ENCODE data around the gene HOOK1.

The HOOK1 gene

DNA sequence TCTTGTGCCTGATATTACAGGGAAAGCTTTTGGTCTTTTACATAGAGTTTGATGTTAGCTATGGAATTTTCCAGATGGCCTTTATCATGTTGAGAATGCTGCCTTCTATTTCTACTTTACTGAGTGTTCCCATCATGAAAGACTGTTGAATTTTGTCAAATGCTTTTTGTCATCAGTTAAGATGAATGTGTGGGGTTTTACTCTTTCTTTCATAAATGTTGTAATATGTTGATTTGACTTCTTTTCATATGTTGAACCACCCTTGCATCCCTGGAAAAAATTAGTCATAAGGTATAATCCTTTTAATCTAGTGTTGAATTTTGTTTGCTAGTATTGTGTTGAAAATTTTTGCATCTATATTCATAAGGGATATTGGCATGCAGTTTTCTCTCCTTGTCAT lies 16.1 kb upstream of the HOOK1 start:
- no peak overlapping the region for H3K9ac ChIP-seq (ENCODE audit: low read length)
- no peak overlapping the region for H2BK120ac ChIP-seq (ENCODE audit: low read depth, low read length)
- H3K27ac ChIP-seq (ENCODE audit: low read depth, low read length): no peak overlapping the region
- H2BK15ac ChIP-seq (replicated peaks; ENCODE audit: low read depth): no peak overlapping the region
- H3K56ac ChIP-seq (ENCODE audit: low read length): no peak overlapping the region
- H3K4me2 ChIP-seq (ENCODE audit: low read length): no peak overlapping the region
- no peaks in the 10 kb centered on the region for H3K79me2 ChIP-seq (ENCODE audit: control insufficient read depth, insufficient read depth, low read length)
- H4K5ac ChIP-seq (ENCODE audit: low read length): no peak overlapping the region
- H3K27me3 ChIP-seq (ENCODE audit: insufficient read depth, low read length, poor library complexity): no peaks in the 10 kb centered on the region
- no peak overlapping the region for H4K8ac ChIP-seq (ENCODE audit: low read depth, low read length)
- H3K79me1 ChIP-seq (ENCODE audit: low read length): no peaks in the 10 kb centered on the region
- H2BK5ac ChIP-seq (ENCODE audit: low read length): no peak overlapping the region
- DNase-seq: no peak
- no peak overlapping the region for H3K18ac ChIP-seq (ENCODE audit: low read length)
- no peak overlapping the region for H3K4me3 ChIP-seq (ENCODE audit: low read length)
- no peaks in the 10 kb centered on the region for H3K36me3 ChIP-seq (ENCODE audit: control insufficient read depth, insufficient read depth, low read length)
- H3K4ac ChIP-seq (ENCODE audit: low read depth, low read length): no peak overlapping the region
- H2AK5ac ChIP-seq (ENCODE audit: low read length): no peak overlapping the region
- no peak overlapping the region for H3K23ac ChIP-seq (ENCODE audit: low read length)
- no peaks in the 10 kb centered on the region for H3K4me1 ChIP-seq (ENCODE audit: control insufficient read depth, low read depth, low read length)

DNA sequence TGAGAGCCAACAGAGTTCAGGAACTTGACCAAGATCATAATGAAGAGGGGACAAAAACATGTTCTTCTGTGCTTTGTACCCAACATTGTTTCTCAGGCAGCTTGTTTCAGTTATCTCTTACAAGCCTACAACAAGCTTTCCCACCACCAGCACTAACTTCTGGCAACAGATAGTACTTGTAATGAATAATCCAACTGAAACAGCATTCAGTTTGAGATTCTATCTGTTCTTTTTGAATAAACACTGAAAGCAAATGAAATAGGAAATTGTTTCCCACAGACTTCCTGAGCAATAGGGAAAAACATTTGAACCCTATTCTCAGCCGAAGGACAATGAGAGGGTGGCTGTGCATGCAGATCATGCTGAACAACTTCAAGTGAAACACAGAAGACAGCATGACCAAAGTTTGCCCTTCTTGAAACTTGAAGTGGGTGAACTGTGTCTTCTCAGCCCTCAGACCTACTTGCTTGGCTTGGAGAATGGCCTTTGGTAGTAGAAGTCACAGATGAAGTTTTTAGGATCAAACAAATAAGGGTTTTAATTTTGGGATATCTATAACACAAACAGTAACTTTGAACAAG lies 11.2 kb upstream of the HOOK1 start:
- H3K23ac ChIP-seq (ENCODE audit: low read length): no peak overlapping the region
- no peak overlapping the region for H3K4me2 ChIP-seq (ENCODE audit: low read length)
- no peak overlapping the region for H3K9ac ChIP-seq (ENCODE audit: low read length)
- no peak overlapping the region for H3K4ac ChIP-seq (ENCODE audit: low read depth, low read length)
- H4K8ac ChIP-seq (ENCODE audit: low read depth, low read length): no peak overlapping the region
- DNase-seq: no peak
- no peaks in the 10 kb centered on the region for H3K27me3 ChIP-seq (ENCODE audit: insufficient read depth, low read length, poor library complexity)
- no peak overlapping the region for H3K27ac ChIP-seq (ENCODE audit: low read depth, low read length)
- H2AK5ac ChIP-seq (ENCODE audit: low read length): no peak overlapping the region
- no peaks in the 10 kb centered on the region for H3K4me1 ChIP-seq (ENCODE audit: control insufficient read depth, low read depth, low read length)
- WGBS (ENCODE audit: extremely low coverage, insufficient coverage, low lambda C conversion rate): no CpG with 5 or more reads among the region's 1 CpG
- no peaks in the 10 kb centered on the region for H3K36me3 ChIP-seq (ENCODE audit: control insufficient read depth, insufficient read depth, low read length)
- H2BK5ac ChIP-seq (ENCODE audit: low read length): no peak overlapping the region
- H3K4me3 ChIP-seq (ENCODE audit: low read length): no peak overlapping the region
- H3K18ac ChIP-seq (ENCODE audit: low read length): no peak overlapping the region
- H3K56ac ChIP-seq (ENCODE audit: low read length): no peak overlapping the region
- H3K79me1 ChIP-seq (ENCODE audit: low read length): no peaks in the 10 kb centered on the region
- no peaks in the 10 kb centered on the region for H3K79me2 ChIP-seq (ENCODE audit: control insufficient read depth, insufficient read depth, low read length)
- no peak overlapping the region for H2BK120ac ChIP-seq (ENCODE audit: low read depth, low read length)
- no peak overlapping the region for H4K5ac ChIP-seq (ENCODE audit: low read length)
- no peak overlapping the region for H2BK15ac ChIP-seq (replicated peaks; ENCODE audit: low read depth)

DNA sequence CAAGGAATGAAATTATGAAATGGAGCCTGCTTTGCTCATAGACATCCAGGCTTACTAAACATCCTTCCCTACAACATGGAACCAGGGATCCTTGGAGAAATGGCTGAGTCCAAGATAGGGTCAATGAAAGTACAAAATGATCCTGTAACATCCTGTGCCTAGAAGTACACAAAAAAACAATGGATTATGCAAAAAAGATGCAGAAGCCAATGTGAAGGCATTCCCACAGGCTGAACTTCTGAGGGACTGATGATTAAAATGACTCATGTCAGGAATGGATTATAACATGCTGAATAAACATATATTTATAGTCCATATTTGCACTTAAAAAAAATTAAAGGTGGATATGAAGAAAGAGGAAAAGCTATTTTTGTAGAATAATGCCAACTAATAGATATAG lies 10.4 kb upstream of the HOOK1 start:
- Histone ChIP-seq H3K4ac (ENCODE audit: low read depth, low read length) (no peak overlapping the region), H2BK120ac (ENCODE audit: low read depth, low read length) (no peak overlapping the region), H3K27me3 (ENCODE audit: insufficient read depth, low read length, poor library complexity) (no peaks in the 10 kb centered on the region), H3K56ac (ENCODE audit: low read length) (no peak overlapping the region), H2BK15ac (replicated peaks; ENCODE audit: low read depth) (no peak overlapping the region), H3K18ac (ENCODE audit: low read length) (no peak overlapping the region), H4K5ac (ENCODE audit: low read length) (no peak overlapping the region), H3K4me2 (ENCODE audit: low read length) (no peak overlapping the region), H3K4me3 (ENCODE audit: low read length) (no peak overlapping the region), H3K4me1 (ENCODE audit: control insufficient read depth, low read depth, low read length) (no peaks in the 10 kb centered on the region), H3K36me3 (ENCODE audit: control insufficient read depth, insufficient read depth, low read length) (no peaks in the 10 kb centered on the region), H3K9ac (ENCODE audit: low read length) (no peak overlapping the region), H3K79me2 (ENCODE audit: control insufficient read depth, insufficient read depth, low read length) (no peaks in the 10 kb centered on the region), H2AK5ac (ENCODE audit: low read length) (no peak overlapping the region), H3K23ac (ENCODE audit: low read length) (no peak overlapping the region), H3K79me1 (ENCODE audit: low read length) (no peaks in the 10 kb centered on the region), H4K8ac (ENCODE audit: low read depth, low read length) (no peak overlapping the region), H2BK5ac (ENCODE audit: low read length) (no peak overlapping the region), H3K27ac (ENCODE audit: low read depth, low read length) (no peak overlapping the region)
- DNase-seq: no peak

DNA sequence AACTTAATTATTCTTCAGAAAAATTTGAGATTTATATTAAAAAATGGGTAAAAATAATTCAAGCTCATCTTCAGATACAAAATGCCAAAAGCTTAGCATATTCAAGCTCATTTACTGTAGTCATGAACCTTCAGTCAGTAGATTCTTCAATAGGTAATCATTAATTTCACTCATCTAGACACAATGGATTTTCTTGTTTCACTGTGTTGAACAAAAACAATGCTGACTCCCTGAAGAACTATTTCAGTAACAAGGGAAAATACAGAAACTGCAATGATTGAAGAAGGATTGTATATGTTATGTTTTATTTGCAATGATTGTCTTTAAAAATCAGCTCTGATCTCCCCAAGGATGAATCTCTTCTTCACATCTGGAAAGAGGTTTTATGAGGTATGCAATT lies 9.2 kb upstream of the HOOK1 start:
- Histone ChIP-seq H2BK120ac (ENCODE audit: low read depth, low read length) (no peak overlapping the region), H3K36me3 (ENCODE audit: control insufficient read depth, insufficient read depth, low read length) (no peaks in the 10 kb centered on the region), H4K5ac (ENCODE audit: low read length) (no peak overlapping the region), H3K4me3 (ENCODE audit: low read length) (no peak overlapping the region), H3K27me3 (ENCODE audit: insufficient read depth, low read length, poor library complexity) (no peaks in the 10 kb centered on the region), H3K4me2 (ENCODE audit: low read length) (no peak overlapping the region), H4K8ac (ENCODE audit: low read depth, low read length) (no peak overlapping the region), H3K9ac (ENCODE audit: low read length) (no peak overlapping the region), H2BK15ac (replicated peaks; ENCODE audit: low read depth) (no peak overlapping the region), H3K4me1 (ENCODE audit: control insufficient read depth, low read depth, low read length) (no peaks in the 10 kb centered on the region), H3K56ac (ENCODE audit: low read length) (no peak overlapping the region), H3K79me2 (ENCODE audit: control insufficient read depth, insufficient read depth, low read length) (no peaks in the 10 kb centered on the region), H3K23ac (ENCODE audit: low read length) (no peak overlapping the region), H3K79me1 (ENCODE audit: low read length) (no peaks in the 10 kb centered on the region), H3K4ac (ENCODE audit: low read depth, low read length) (no peak overlapping the region), H2BK5ac (ENCODE audit: low read length) (no peak overlapping the region), H3K18ac (ENCODE audit: low read length) (no peak overlapping the region), H3K27ac (ENCODE audit: low read depth, low read length) (no peak overlapping the region), H2AK5ac (ENCODE audit: low read length) (no peak overlapping the region)
- no peak for DNase-seq

DNA sequence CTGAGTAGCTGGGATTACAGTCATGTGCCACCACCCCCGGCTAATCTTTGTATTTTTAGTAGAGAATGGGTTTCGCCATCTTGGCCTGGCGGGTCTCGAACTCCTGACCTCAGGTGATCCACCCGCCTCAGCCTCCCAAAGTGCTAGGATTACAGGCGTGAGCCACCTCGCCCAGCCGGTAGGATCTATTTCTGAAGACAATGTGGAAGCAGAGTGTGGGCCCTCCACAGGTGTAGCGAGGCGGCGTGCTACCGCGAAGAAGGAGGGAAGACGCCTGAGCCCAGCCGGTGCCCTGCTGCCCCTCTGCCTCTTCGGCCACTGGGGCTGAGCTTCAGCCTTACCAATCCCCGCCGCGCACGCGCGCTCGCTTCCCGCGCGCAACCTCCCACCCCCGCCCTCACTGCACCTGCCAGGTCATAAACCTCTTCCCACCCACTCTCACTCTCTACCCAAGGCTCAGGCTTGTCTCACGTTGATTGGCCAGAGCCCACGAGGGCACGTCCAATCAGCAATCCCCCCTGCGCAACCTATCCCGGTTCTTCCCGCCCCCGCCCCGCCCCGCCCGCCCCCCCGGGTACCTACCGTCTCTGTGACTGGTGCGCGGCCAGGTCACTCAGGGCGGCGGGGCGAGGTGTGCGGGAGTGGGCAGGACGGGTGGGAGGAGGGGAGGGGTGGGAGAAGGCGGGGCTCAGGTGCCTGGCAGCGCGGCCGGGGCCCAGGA lies 409 bp upstream of the HOOK1 start:
- Histone ChIP-seq H3K79me2 (ENCODE audit: control insufficient read depth, insufficient read depth, low read length) (peaks cover 3% of the 10 kb centered on the region), H2BK5ac (ENCODE audit: low read length) (no peak overlapping the region), H4K5ac (ENCODE audit: low read length) (no peak overlapping the region), H3K36me3 (ENCODE audit: control insufficient read depth, insufficient read depth, low read length) (no peaks in the 10 kb centered on the region), H3K27me3 (ENCODE audit: insufficient read depth, low read length, poor library complexity) (no peaks in the 10 kb centered on the region), H3K27ac (ENCODE audit: low read depth, low read length) (no peak overlapping the region), H3K4me1 (ENCODE audit: control insufficient read depth, low read depth, low read length) (peaks cover 5% of the 10 kb centered on the region), H3K9ac (ENCODE audit: low read length) (peak overlapping the region; percentile 30), H3K4me2 (ENCODE audit: low read length) (peak overlapping the region; percentile 54), H3K56ac (ENCODE audit: low read length) (peak overlapping the region; percentile 54), H2BK120ac (ENCODE audit: low read depth, low read length) (no peak overlapping the region), H4K8ac (ENCODE audit: low read depth, low read length) (no peak overlapping the region), H3K4me3 (ENCODE audit: low read length) (no peak overlapping the region), H3K4ac (ENCODE audit: low read depth, low read length) (no peak overlapping the region), H3K23ac (ENCODE audit: low read length) (no peak overlapping the region), H3K18ac (ENCODE audit: low read length) (no peak overlapping the region), H2BK15ac (replicated peaks; ENCODE audit: low read depth) (no peak overlapping the region), H2AK5ac (ENCODE audit: low read length) (no peak overlapping the region), H3K79me1 (ENCODE audit: low read length) (peaks cover 2% of the 10 kb centered on the region)
- no CpG with 5 or more reads among the region's 50 CpGs for WGBS (ENCODE audit: extremely low coverage, insufficient coverage, low lambda C conversion rate)
- DNase-seq: peak; percentile 99

DNA sequence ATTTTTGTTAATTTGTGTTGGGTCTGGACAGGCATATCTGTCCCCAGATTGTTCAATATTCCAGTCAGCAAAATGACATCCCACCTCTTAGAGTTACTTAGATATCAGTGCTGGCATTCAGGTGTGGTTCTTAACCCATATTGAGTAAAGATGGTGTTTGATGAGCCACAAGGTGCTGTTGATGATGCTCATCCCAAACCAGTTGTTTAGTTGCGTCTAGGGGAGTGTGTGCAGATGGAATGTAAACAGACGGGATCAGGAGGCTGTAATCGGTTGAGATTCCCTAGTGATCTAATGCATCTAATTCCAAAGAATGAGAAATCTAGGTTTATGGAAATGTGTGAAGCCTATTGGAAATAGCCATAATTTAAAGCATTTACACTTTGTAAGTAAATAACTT lies 1.1 kb downstream of the HOOK1 start:
- no peak overlapping the region for H3K9ac ChIP-seq (ENCODE audit: low read length)
- no peak overlapping the region for H3K56ac ChIP-seq (ENCODE audit: low read length)
- H3K27ac ChIP-seq (ENCODE audit: low read depth, low read length): no peak overlapping the region
- no peak overlapping the region for H3K4ac ChIP-seq (ENCODE audit: low read depth, low read length)
- peaks cover 5% of the 10 kb centered on the region for H3K4me1 ChIP-seq (ENCODE audit: control insufficient read depth, low read depth, low read length)
- peaks cover 2% of the 10 kb centered on the region for H3K79me1 ChIP-seq (ENCODE audit: low read length)
- H2AK5ac ChIP-seq (ENCODE audit: low read length): no peak overlapping the region
- H3K27me3 ChIP-seq (ENCODE audit: insufficient read depth, low read length, poor library complexity): no peaks in the 10 kb centered on the region
- no peaks in the 10 kb centered on the region for H3K36me3 ChIP-seq (ENCODE audit: control insufficient read depth, insufficient read depth, low read length)
- no peak overlapping the region for H3K23ac ChIP-seq (ENCODE audit: low read length)
- H3K4me3 ChIP-seq (ENCODE audit: low read length): no peak overlapping the region
- no peak overlapping the region for H4K5ac ChIP-seq (ENCODE audit: low read length)
- no peak overlapping the region for H3K18ac ChIP-seq (ENCODE audit: low read length)
- peaks cover 3% of the 10 kb centered on the region for H3K79me2 ChIP-seq (ENCODE audit: control insufficient read depth, insufficient read depth, low read length)
- no peak overlapping the region for H2BK5ac ChIP-seq (ENCODE audit: low read length)
- H2BK15ac ChIP-seq (replicated peaks; ENCODE audit: low read depth): no peak overlapping the region
- no peak overlapping the region for H2BK120ac ChIP-seq (ENCODE audit: low read depth, low read length)
- peak overlapping the region; percentile 28 for H3K4me2 ChIP-seq (ENCODE audit: low read length)
- H4K8ac ChIP-seq (ENCODE audit: low read depth, low read length): no peak overlapping the region
- WGBS (ENCODE audit: extremely low coverage, insufficient coverage, low lambda C conversion rate): no CpG with 5 or more reads among the region's 3 CpGs
- DNase-seq: peak; percentile 32

Measured in mesendoderm (in vitro differentiated cells).